HG02885 (cell line): ENCODE results near the gene APBB2.

Experiments
- ATAC-seq: cut with Tn5 transposase; IDR thresholded peaks from one replicate; pipeline ENCODE4 v1.9.1; 2021; ENCODE audit warnings: mild to moderate bottlenecking; ENCODE audit not compliant: unreplicated experiment, poor library complexity

APBB2 gene

GRCh38 chr4:40954088-40954668, 260.2 kb downstream of the APBB2 start:
- no peak for ATAC-seq

- ATAC-seq: no peak
Measured at GRCh38 chr4:40953283-40954087, 260.9 kb downstream of the APBB2 start.

GRCh38 chr4:40952672-40953071, 261.7 kb downstream of the APBB2 start:
- ATAC-seq: no peak

- ATAC-seq: no peak
Measured at GRCh38 chr4:40952217-40952616, 262.1 kb downstream of the APBB2 start.

DNA sequence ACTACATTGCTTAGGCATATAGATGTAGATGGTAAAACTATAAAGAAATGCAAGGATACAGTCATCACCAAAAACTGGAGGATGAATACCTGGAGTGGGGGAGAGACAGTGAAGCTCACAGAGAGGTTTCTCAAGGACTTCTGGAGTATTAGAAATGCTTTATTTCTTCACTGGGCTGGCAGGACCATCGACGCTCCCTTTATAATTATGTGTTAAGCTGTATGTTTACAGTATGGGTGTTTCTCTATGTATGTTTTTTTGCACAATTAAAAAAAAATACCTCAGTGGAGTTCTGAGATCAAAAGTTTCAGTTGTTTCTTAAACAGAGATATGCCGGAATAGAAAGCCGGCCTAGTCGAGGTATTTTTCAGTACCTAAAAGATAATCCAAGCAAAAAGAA, 263.3 kb downstream of the APBB2 start:
- no peak for ATAC-seq

- no peak for ATAC-seq
Measured at GRCh38 chr4:40949358-40950100, 264.8 kb downstream of the APBB2 start.

- ATAC-seq: no peak
Measured at GRCh38 chr4:40948014-40948413, 266.3 kb downstream of the APBB2 start.

DNA sequence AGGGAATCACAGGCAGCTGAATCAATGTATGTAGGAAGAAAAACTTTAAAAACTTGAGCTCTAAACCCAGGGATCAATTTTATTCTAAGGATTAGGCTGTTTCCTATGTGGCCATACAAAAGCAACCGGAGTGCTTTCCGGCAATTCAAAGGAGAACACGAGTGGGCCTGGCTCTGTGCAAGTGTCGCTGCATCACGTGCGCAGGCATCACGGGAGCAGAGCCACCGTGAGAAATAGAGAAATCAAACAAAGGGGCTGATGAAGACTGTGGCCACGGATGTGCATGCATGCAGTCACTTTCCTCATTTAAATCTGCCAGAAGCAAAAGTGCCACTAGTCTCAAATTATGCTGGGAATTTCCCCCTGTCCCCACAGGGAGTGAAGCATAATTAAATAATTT, 267.7 kb downstream of the APBB2 start:
- no peak for ATAC-seq

DNA sequence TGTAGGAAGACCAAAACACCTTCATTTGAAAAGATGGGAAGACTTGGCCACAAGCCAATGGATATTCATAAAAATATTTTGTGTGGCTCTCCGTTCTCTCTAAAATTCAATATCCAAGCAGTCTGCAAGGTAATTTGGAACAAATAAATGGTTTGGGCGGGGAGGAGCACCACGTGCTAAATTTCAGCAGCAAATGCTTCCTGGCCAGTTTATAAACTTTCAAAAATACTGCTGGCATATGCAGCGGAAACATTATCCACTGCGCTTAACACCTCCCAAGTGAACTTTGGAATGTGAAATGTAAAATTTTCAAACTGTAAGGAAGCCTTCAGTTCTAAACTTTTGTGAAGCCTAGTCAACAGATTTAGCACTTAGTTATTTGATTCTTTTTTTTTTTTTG, 273.6 kb downstream of the APBB2 start:
- ATAC-seq: no peak

GRCh38 chr4:40940317-40940741, 274.0 kb downstream of the APBB2 start:
- no peak for ATAC-seq

GRCh38 chr4:40939856-40940255, 274.5 kb downstream of the APBB2 start:
- no peak for ATAC-seq

- no peak for ATAC-seq
Measured at GRCh38 chr4:40938337-40938736, 276.0 kb downstream of the APBB2 start.

DNA sequence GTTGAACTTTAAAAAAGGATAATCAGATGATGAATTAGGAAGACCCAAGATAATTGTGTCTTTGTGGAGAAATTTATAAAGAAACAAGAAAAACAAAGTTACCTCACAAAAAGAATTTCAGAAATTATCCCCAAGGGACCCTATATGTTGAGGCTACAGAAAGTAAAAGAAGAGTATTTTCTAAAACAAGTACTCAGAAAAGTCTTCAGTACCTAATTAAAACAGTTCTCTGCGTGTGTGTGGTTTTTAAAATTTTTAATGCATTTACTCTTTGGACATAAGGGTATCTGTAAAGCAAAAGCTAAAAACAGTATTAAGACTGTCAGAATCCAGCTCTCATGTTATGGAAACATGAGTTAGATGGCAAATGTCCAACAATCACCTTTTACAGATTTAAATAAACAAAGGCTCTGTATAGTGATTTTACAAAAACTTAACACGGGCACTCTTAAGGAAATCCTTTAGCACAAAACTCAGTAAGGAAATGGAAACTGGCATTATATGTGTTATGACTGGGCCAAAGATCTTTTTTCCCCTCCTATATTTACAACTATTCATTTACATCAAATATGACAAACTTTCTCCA, 277.1 kb downstream of the APBB2 start:
- no peak for ATAC-seq

GRCh38 chr4:40934676-40935075, 279.7 kb downstream of the APBB2 start:
- no peak for ATAC-seq

DNA sequence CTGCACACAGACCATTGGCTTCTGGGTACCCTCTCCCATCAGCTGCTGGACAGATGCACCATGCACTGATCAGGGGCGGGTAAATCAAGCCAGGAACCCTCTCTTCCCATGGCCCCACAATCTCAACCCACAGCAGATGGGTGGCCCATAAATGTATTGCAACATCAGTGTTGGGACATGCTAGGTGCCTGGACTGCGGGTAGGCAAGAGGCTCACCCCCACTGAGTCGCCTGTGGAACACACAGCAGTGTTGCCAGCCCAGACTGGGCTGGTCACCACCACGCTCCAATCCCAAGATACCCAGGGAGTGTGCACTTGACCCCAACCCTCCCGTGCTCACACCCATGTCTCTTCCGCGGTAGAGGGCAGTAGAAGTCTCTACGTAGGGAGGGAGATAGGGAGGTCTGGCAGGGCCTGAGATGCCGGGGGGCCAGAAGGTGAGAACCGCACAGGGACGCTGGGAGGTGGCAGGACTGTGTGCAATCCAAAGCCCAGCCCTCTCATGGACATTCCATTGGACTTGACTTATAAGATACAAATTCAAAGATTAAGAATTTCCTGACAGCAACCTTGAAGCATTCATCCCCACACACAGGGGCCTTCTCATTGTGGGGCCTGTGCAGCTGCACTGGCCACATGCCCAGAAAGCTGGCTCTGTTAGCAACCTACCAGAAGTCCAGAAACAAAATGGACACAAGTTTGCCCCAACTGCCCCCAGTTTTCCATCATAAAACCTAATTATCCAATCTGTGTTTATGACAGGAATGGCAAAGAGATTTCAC, 280.9 kb downstream of the APBB2 start:
- no peak for ATAC-seq

- ATAC-seq: no peak
Measured at GRCh38 chr4:40931841-40932240, 282.5 kb downstream of the APBB2 start.

- ATAC-seq: no peak
Measured at GRCh38 chr4:40931238-40931637, 283.1 kb downstream of the APBB2 start.

DNA sequence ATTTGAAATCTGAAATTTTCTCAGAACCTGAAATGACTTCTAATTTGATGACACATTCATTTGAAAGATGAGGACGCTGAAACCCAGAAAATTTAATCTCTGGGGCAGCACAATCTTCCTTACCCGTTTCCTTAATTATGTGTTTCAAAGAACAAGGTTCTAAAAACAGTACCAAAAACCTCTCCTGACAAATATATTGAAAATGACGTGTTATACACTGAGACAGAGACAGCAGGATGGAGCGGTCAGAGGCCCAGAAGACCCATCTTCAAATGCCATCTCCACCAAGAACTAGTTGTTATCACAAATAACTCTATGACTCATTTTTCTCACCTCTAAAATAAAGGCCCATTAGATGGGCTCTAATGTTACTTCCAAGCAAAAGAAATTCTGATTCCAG, 287.3 kb downstream of the APBB2 start:
- no peak for ATAC-seq

DNA sequence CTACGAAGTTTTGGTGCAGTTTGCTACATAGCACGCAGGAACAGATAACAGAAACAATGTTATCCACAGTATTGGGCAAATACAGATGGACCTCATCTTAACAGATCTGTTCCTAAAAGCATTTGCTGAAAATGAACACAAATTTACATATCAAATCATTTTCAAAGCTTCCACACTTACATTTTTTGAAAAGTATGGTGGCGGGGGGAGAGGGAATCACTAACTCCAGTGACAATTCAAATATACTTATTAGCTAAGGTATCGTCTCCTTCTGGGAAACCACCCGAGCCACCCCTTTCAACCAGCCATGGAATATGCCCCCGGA, 289.6 kb downstream of the APBB2 start:
- ATAC-seq: no peak

DNA sequence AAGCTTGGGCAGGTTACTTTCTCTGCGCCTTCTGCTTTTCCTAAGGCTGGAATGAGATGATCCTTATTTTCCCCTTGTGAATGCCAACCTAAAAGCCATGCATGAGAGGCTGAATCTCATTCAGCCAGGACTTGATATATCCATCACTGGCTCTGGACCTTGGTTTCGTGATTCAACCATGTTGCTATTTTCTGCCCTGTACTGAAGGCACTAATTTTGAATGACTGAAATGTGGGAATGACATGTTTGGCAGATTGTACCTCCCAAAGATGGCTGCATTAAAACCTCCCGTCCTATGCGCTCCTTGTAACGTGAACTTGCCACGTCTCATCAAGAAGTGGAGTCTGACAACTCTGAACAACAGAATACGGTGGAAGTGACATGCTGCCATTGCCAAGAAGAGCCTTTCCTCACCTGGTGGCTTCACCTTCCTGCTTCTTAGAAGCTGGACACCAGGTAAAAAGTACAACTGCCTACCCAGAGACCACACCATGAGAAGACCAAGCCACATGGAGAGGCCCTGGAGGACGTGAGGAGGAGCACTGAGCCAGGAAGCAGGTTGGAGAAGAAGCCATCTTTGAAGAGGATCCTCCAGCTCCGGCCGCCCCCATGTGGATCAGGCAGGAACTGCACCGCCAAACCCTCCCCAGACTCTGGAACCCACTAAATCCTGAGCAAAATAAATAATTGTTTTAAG, 290.1 kb downstream of the APBB2 start:
- ATAC-seq: peak; percentile 92
